ENCODE measurements around the gene COL28A1.

GRCh38 chr7:7519056-7519455 lies 16.6 kb downstream of the COL28A1 start:
- TF ChIP-seq, protein P1, sequence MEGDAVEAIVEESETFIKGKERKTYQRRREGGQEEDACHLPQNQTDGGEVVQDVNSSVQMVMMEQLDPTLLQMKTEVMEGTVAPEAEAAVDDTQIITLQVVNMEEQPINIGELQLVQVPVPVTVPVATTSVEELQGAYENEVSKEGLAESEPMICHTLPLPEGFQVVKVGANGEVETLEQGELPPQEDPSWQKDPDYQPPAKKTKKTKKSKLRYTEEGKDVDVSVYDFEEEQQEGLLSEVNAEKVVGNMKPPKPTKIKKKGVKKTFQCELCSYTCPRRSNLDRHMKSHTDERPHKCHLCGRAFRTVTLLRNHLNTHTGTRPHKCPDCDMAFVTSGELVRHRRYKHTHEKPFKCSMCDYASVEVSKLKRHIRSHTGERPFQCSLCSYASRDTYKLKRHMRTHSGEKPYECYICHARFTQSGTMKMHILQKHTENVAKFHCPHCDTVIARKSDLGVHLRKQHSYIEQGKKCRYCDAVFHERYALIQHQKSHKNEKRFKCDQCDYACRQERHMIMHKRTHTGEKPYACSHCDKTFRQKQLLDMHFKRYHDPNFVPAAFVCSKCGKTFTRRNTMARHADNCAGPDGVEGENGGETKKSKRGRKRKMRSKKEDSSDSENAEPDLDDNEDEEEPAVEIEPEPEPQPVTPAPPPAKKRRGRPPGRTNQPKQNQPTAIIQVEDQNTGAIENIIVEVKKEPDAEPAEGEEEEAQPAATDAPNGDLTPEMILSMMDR (IDR thresholded peaks at IDR 0.05; ENCODE audit: low read depth, low read length) = no peak
- no peak for TF ChIP-seq EZH2phosphoT487 (IDR thresholded peaks at IDR 0.05; ENCODE audit: low read depth)
